HG03196 (cell line): Measurements from ENCODE around the gene MBLAC2.

Experiments used
- ATAC-seq: cut with Tn5 transposase; IDR thresholded peaks from one replicate; pipeline ENCODE4 v1.9.1; 2021; ENCODE audit not compliant: unreplicated experiment

The MBLAC2 gene

DNA sequence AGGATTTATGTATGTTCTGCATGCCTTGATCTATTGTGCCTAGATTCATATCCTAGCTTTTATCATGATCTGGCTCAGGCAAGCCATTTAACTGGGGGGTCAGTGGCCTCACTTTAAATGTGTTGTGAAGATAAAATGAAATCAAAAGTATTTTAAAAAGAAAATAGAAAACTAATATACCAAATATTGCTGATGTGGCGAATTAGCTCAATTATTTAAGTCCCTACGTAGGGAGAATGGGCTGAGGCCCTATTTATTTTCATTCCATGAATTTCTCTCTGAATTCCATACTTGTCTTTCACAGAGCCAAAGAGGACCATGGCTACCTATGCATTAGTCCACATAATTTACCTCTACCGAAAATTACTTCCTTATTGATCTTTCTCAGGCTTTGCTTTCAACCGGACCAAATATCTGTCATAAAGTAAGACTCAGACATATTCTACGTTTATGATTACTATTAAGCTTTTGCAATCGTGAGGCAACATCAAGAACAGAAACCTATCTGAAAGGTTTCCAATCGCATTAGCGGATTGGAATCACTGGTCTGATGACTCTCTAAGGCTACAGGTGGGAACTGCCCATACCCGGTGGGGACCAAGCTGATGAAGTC, 1.7 kb downstream of the MBLAC2 start:
- ATAC-seq: no peak

DNA sequence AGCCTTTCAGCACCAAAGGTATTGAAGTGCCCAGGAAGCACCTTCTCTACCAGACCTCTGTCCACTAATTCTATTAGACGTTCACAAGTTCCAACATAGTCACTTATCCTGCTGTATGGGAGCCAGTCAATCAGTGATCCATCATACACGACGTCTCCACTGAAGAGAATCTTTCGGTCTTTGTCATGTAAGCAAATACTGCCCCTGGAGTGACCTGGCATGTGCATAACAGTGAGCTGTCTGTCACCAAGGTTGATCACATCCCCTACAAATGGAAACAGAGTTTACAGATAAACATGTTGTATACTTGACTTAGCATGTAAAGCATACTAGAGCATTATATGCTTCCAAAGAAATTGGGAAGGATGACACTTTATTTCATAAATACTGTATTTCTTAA, 13.3 kb downstream of the MBLAC2 start:
- ATAC-seq: no peak

DNA sequence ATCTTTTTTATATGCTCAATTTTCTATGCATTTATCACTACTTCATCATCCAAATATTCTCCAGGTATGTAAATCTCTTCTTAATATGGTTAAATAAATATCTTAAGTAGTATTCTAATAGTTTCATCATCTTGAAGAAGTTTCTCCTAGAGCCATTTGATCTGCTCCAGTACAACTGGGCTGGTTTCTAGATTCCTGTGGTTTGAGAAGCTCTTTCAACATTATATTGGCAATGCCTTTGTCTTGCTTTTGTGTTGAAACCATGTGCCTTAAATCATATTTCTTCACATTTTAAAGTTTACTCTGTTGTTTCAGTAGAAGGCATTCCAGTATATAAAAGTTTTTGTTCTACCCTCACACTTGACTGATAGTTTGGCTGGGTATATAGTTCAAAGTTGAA, 27.6 kb downstream of the MBLAC2 start:
- ATAC-seq: no peak

DNA sequence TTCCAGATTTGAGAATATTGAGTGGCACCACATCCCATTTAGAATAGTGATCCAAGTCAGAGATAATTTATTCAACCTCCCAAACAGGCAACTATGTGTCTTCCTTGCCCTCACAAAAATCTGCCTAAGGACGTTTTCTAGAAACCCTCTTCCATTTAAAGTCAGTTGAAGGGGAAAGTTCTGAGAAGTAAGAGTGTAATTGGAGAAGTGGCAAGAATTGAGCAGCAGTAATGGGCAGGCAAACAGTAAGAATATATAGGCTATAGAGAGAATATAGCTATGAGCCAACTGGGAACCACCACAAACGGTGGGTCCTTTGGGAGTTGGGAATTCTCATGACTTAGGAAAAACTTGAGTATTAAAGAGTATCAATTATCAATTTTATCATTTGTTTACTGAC, 33.9 kb downstream of the MBLAC2 start:
- no peak for ATAC-seq

DNA sequence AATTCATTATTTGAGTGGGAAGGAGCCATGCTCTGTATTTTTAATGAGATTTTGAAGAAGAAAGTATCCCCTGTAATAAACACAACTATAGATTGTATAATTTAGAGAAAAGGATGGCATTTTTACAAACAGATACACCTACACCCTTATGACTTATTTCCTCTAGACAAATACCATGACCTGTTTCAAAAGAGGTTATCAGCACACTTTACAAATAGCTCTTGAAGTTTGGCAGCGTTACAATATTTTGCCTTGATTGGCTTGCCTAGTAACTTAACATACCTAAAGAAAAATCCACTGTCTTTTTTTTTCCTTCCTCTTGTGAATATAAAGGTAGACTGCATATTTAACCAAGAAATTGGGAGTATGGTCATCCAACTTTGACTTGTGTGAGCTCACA, 36.5 kb downstream of the MBLAC2 start:
- ATAC-seq: no peak

DNA sequence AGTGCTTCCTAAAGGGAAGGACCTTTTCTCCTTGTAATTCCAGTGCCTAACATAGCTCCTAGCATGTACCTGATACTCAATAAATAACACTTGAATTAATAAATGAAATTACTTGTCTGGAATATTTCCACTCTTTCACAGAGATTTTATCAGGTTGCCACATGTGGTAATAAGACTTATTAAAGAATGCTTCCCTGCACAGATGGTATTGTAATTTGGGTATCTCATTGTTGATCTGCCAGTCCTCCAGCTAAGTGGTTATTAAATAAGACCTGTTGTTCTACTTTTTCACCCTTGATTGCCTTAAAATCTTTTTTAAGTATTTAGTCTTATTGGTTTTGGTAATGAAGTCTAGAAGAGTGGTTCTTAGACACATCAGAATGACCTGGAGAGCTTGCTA, 36.9 kb downstream of the MBLAC2 start:
- ATAC-seq: no peak

DNA sequence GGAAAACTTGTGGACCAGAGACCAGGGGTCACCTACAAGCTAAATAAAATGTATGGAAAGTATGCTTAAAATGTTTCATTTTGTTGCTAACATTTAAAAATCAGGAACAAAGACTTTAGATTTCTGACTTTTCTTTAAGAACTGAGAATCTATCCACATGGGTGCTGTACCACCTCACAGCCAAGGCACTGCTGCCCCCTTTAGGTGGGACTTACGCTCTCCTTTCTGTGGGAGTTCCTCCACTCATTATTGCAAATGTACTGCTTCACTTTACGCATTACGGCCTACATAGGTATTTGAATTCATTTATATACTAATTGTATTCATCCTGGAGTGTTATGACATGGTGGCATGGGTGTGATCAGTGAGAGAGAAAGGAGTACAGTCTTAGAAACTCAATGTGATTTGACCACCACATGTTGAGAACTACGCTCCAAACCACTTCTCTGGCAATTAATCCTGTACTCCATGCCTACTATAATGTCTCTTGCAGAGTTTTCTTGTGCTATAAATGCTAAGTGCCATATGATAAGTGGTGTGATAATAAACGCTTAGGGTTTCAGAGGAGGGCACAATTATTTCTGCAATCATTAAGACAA, 40.4 kb downstream of the MBLAC2 start:
- ATAC-seq: no peak

DNA sequence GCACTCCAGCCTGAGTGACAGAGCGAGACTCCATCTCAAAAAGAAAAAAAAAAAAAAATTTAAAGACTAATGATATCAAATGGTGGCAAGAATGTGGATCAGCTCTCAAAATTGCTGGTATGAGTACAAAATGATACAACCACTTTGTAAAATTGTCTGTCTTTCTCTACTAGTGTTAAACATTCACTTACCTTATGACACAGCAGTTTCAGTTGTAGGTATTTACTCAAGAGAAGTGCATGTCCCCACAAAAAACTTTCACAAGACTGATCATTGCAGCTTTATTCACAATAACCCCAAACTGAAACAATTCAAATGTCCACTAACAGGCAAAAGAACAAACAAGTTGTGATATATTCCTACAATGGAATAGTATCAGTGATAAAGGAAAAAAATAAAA, 50.3 kb downstream of the MBLAC2 start:
- ATAC-seq: peak; percentile 56

DNA sequence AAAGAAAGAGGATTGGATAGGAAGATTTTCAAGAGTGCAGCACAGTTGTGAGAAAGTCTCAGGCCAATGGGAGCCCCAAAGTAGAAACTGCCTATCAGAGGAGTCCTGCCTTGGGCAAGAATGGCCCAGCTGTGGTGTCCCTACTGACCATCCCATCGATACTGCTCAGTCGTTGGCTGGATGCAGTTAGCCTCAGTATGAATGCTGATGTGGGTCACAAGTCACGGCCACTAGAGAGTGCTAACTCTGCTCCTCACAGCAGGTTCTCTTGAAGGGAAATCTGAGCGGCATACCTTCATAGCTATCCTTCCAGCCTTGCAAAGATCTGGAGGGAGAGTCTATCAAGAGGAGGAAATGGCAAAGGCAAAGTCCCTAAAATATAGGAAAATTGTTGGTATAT, 53.4 kb downstream of the MBLAC2 start:
- ATAC-seq: no peak

DNA sequence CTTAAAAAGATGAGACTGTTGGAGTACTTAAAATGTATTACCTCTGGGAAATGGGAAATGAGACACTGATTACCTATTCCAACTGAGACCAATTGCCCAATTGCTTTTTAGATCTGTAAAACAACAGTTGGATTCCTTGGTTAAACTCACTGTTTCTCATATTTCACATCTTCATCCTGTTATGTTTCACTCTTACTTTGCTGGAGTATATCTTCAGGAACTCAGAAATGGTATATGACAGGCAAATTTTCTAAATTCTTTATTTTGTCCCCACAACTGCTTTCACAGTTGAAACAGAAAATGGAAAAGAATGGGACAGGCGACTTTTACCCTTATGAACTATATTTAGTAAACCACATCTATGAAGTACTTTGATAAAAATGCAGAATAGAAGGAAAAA, 56.4 kb downstream of the MBLAC2 start:
- ATAC-seq: no peak

DNA sequence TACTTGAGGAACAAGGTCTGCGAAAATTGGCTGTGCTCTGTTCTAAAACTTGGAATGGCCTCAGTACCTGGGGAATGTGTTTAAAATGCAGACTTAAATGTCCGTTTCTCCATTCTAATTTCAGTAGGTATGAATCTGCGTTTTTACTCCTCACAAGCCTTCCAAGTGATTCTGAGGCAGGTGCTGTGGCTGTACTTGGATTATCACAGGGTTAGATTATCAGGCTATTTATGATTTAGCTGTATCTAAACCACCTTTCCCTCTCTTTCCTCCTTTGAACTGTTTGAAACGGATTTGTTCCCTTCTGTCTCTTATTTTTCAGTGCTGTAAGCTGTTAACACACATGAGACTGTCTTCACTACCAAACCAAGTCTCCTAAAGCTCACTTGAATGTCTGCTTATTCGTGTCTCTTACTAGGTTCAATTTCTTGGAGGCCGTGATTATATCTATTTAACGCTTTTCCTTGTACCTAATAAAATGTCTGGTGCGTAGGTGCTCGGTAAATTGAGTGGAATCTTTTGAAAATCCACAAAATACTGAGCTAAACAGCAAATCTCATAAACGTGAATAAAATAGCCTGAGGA, 64.3 kb downstream of the MBLAC2 start:
- ATAC-seq: no peak

DNA sequence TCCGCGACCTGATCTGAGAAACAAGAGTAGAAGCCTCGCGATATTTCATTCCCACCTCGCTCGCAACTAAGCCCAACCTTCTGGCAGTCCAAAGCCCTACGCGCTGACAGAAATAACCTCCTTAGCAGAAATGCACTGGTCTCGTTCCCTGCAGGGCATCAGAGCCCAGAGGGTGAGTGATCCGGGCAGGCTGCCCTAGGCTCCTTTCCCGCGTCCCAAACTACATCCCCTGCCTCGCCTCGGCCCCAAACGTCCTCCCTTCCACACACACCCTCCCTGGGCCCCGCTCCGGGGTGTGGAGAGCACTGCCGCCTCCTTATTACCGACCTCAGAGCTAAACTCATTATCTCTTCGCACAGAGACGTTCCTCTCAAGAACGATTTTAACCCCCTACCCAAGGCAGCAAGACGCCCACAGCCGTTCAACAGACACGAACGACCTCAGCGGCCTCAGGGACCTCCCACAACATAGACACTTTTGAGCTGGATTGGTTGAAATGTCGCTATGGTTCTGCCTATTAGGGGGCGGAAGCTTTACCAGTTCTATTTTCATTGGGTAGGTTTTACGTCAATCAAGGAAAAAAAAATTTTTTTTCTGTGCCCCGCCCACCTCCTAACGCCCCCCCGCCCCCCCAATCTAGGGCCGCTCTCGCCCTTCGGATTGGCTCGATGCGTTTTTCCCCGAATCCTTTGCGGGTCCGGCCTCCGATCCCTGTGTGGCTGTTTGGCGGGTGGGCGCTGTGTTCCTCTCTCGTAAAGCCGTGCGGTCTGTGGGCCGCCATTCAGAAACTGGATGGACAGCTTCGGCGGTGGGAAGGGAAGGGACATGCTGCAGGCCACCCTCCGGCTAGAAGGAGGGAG, 65.0 kb downstream of the MBLAC2 start, which contains the start of gene CETN3:
Gene CETN3 (minus strand): TSS at position 439 of the 860 bp plus-strand sequence. CDS start 95 bp downstream, at position 344.
- peak; percentile 96 for ATAC-seq

DNA sequence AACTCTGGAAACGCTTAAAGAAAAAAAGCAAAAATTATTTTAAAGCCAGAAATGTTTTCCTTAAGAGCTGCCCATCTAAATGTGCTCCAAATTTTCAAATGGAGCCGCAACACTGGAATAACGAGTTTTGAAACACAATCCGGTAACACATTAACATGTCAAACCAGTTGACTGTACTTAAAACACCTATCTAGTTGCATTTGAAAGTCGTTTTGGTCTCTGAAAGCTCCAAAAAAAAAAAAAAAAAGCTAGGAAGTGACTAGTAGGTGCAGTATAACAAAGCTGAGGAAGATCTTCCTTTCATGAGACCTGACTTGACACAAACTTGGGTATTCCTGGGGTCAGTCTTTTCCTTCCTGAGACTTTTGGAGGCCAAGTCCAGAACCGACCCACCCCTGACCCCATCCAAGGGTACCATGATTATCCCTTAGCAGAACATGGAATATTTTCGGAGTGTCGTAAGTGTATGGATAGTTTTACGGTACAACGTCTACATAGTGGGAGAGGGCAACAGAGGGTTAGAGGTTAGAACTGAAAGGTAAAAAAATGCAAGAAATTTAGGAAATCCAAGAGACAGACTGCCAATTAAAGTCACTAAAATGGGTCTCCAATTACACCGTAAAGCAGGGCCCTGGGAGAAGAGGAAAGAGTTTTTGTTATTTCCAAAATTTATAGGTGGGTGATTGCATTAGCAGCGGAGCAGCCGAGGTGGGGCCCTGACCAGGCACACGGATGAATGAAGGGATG, 65.8 kb downstream of the MBLAC2 start:
- no peak for ATAC-seq
